RWPE1 (cell line): ENCODE measurements around the gene SKOR1.

Experiments
- CTCF ChIA-PET: fragments of 350-600 bp; sonication (Branson Sonifier 250); formaldehyde crosslinking; extraction: SDS; loops from one replicate; lab custom pipeline; 2021; lab: Yijun Ruan, JAX
- POLR2A ChIA-PET: fragments of 400-600 bp; formaldehyde crosslinking; extraction: SDS; loops from one replicate; lab custom pipeline; 2020; ENCODE audit warnings: antibody characterized with exemption; ENCODE audit not compliant: low non-redundant PET; lab: Yijun Ruan, JAX
- DNase-seq: peaks from one replicate; pipeline ENCODE4 v3.0.0; 2012; ENCODE audit warnings: low spot score
- H3K27ac ChIP-seq: fragments of 450-650 bp; 2 replicates; pipeline ENCODE4 v1.5.1; 2017
- TF ChIP-seq, protein P1 (sequence below): fragments of 450-650 bp; conservative IDR thresholded peaks from 2 replicates; pipeline ENCODE4 v1.5.1; 2017; ENCODE audit warnings: low read depth, mild to moderate bottlenecking

Gene SKOR1

DNA sequence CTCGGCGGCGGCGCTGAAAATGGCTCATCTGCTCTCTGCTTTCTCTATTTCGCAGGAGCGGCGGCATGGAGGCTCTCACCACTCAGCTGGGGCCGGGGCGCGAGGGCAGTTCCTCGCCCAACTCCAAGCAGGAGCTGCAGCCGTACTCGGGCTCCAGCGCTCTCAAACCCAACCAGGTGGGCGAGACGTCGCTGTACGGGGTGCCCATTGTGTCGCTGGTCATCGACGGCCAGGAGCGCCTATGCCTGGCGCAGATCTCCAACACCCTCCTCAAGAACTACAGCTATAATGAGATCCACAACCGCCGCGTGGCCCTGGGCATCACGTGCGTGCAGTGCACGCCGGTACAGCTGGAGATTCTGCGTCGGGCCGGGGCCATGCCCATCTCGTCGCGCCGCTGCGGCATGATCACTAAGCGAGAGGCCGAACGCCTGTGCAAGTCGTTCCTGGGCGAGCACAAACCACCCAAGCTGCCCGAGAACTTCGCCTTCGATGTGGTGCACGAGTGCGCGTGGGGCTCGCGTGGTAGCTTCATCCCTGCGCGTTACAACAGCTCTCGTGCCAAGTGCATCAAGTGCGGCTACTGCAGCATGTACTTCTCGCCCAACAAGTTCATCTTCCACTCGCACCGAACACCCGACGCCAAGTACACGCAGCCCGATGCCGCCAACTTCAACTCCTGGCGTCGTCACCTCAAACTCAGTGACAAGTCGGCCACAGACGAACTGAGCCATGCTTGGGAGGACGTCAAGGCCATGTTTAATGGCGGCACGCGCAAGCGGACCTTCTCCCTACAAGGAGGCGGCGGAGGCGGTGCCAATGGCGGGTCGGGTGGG is 790 bp downstream of the SKOR1 start:
- ChIA-PET CTCF (interaction anchor here (0.6 kb wide), 1 partner anchor 101 kb away, joined by 5 read pairs; no protein-coding TSS in a partner anchor), POLR2A (no interaction called here)
- no peak for DNase-seq
- H3K27ac ChIP-seq, result no peak overlapping the region
- TF ChIP-seq, protein P1, sequence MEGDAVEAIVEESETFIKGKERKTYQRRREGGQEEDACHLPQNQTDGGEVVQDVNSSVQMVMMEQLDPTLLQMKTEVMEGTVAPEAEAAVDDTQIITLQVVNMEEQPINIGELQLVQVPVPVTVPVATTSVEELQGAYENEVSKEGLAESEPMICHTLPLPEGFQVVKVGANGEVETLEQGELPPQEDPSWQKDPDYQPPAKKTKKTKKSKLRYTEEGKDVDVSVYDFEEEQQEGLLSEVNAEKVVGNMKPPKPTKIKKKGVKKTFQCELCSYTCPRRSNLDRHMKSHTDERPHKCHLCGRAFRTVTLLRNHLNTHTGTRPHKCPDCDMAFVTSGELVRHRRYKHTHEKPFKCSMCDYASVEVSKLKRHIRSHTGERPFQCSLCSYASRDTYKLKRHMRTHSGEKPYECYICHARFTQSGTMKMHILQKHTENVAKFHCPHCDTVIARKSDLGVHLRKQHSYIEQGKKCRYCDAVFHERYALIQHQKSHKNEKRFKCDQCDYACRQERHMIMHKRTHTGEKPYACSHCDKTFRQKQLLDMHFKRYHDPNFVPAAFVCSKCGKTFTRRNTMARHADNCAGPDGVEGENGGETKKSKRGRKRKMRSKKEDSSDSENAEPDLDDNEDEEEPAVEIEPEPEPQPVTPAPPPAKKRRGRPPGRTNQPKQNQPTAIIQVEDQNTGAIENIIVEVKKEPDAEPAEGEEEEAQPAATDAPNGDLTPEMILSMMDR, result no peak

DNA sequence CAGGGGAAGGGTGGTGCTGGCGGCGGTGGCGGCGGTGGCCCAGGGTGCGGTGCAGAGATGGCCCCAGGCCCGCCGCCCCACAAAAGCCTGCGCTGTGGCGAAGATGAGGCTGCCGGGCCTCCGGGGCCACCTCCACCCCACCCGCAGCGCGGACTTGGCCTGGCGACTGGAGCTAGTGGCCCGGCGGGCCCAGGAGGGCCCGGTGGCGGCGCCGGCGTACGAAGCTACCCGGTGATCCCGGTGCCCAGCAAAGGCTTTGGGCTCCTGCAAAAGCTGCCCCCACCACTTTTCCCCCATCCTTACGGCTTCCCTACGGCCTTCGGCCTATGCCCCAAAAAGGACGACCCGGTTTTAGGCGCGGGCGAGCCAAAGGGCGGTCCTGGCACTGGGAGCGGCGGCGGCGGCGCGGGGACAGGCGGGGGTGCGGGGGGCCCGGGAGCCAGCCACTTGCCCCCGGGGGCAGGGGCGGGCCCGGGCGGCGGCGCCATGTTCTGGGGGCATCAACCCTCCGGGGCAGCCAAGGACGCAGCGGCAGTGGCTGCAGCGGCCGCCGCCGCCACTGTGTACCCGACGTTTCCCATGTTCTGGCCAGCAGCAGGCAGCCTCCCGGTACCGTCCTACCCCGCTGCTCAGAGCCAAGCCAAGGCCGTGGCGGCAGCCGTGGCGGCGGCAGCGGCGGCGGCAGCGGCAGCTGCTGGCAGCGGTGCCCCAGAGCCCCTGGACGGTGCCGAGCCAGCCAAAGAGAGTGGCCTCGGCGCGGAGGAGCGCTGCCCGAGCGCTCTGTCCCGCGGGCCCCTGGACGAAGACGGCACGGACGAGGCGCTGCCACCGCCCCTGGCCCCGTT is 1.6 kb downstream of the SKOR1 start:
- ChIA-PET POLR2A (no interaction called here), CTCF (interaction anchor here (0.6 to 0.9 kb wide), 2 partner anchors 100 to 228 kb away, joined by 4 to 5 read pairs; no protein-coding TSS in a partner anchor)
- TF ChIP-seq, protein P1, result no peak
- no peak overlapping the region for H3K27ac ChIP-seq
- DNase-seq, result no peak

DNA sequence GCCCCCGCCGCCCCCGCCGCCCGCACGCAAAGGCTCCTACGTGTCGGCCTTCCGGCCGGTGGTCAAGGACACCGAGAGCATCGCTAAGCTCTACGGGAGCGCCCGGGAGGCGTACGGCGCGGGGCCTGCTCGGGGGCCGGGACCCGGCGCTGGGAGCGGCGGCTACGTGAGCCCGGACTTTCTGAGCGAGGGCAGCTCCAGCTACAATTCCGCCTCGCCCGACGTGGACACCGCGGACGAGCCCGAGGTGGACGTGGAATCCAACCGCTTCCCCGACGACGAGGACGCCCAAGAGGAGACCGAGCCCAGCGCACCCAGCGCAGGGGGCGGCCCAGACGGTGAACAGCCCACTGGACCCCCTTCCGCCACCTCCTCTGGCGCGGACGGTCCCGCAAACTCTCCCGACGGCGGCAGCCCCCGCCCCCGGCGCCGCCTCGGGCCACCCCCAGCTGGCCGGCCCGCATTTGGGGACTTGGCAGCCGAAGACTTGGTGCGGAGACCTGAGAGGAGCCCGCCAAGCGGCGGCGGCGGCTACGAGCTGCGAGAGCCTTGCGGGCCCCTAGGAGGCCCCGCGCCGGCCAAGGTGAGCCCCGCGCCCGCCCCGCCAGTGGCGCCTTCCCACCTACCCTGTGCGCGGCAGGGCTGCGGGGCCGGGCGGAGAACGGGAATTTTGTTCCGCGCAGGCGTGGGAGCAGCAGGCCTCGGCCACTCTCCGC is 2.4 kb downstream of the SKOR1 start:
- DNase-seq, result no peak
- CTCF ChIA-PET, result interaction anchor here (0.9 kb wide), 1 partner anchor 227 kb away, joined by 4 read pairs; no protein-coding TSS in a partner anchor
- POLR2A ChIA-PET, result no interaction called here
- H3K27ac ChIP-seq, result no peak overlapping the region
- TF ChIP-seq, protein P1, result no peak

DNA sequence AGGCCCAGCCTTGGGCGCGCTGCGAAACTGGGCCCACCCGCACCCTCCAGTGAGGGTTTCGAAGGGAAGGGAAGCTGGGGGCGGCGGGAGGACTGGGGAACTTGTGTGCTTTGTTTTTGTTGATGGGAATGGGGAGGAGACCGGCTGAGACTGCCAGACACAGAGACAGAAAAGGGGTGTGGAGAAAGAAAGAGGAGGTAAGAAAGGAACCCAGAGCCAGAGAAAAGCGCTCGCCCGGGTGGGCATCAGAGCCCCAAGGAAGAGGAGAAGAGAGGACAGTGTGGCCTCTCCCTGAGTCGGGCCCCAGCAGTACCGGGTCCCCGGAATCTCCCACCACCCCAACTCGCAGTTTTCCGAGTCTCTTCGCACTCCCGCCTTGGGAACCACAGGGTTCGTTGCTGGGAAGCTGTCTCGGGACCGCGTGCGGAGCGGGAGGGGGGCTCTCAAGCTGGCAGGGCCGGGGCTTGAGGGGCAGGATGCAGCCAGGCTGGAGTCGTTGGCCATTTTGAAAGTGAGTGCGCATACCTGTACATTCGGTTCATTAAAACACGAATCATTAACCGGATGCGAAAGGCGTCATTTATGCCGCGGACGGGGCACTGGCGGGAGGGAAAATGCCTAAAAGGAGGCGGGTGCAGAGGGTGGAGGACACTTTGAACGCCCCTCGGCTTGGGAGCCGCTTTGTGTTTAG is 3.1 kb downstream of the SKOR1 start:
- CTCF ChIA-PET, result interaction anchor here (0.6 kb wide), 2 partner anchors 96 to 604 kb away, joined by 3 read pairs; no protein-coding TSS in a partner anchor
- no peak for DNase-seq
- TF ChIP-seq, protein P1, result no peak
- POLR2A ChIA-PET, result no interaction called here
- no peak overlapping the region for H3K27ac ChIP-seq

DNA sequence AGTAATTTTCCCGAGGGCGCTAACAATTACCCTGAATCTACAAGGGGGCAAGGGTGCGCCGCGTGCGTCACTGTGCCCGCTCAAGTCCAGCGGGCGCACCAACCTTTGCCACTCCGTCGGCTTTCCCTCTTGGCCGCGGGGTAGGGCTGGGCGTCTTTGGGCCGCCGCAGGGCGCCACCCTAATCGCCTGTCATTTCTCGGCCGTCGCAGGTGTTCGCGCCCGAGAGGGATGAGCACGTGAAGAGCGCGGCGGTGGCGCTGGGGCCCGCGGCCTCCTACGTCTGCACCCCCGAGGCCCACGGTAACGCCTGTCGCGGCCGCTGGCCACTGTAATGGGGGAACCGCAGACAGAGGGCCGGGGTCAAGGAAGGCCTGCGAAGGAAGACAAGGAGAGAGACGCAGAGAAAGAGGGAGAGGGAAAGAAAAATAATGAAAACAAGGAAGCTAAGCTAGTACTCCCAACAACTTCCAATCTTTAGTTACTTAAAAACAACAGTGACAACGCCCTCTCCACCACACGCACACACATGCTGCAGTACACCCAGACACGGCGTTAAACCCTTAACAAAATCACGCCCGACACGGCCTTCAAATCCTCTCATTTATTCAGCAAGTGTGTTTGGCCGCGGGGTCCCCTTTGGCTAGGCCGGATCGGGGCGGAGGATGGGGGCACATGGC is 3.8 kb downstream of the SKOR1 start:
- TF ChIP-seq, protein P1, result no peak
- CTCF ChIA-PET, result interaction anchor here (0.6 kb wide), 2 partner anchors 97 to 605 kb away, joined by 3 read pairs; no protein-coding TSS in a partner anchor
- H3K27ac ChIP-seq, result no peak overlapping the region
- POLR2A ChIA-PET, result no interaction called here
- DNase-seq, result no peak
